ENCODE data around the gene YIF1A.
"Not testable (repeated sequence)": the region's sequence is repeated elsewhere in the genome, so short reads cannot be mapped to it uniquely, and the experiment has no call there.

GRCh38 chr11:66276619-66277018 lies 12.3 kb downstream of the YIF1A start:
- TF ChIP-seq, protein P1, sequence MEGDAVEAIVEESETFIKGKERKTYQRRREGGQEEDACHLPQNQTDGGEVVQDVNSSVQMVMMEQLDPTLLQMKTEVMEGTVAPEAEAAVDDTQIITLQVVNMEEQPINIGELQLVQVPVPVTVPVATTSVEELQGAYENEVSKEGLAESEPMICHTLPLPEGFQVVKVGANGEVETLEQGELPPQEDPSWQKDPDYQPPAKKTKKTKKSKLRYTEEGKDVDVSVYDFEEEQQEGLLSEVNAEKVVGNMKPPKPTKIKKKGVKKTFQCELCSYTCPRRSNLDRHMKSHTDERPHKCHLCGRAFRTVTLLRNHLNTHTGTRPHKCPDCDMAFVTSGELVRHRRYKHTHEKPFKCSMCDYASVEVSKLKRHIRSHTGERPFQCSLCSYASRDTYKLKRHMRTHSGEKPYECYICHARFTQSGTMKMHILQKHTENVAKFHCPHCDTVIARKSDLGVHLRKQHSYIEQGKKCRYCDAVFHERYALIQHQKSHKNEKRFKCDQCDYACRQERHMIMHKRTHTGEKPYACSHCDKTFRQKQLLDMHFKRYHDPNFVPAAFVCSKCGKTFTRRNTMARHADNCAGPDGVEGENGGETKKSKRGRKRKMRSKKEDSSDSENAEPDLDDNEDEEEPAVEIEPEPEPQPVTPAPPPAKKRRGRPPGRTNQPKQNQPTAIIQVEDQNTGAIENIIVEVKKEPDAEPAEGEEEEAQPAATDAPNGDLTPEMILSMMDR (IDR thresholded peaks at IDR 0.05): not testable (repeated sequence)
- TF ChIP-seq EP300, POLR2AphosphoS5 (IDR thresholded peaks at IDR 0.05): not testable (repeated sequence)

All from stomach (tissue), 4 donors.